ENCODE data around the gene ATP5ME.
"Not testable (repeated sequence)": the region's sequence is repeated elsewhere in the genome, so short reads cannot be mapped to it uniquely, and the experiment has no call there.

The ATP5ME gene

DNA sequence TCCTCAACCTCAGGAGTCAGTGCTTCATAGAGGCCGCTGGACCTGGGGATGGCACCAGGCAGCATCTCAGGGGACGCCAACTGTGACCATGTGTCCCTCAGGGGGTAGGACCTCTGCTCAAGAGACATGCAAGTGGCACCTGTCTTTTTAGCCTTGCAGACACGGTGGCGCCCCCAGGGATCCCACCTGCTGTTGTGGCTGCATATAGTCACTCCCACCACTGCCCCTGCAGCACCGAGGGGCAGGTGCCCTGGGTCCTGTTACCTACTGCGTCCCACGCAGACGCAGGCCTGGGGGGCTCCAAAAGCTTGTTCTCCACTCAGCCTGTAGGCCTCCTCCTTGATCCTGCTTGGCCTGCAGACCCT, 2.8 kb upstream of the ATP5ME start:
- TF ChIP-seq, protein P1, sequence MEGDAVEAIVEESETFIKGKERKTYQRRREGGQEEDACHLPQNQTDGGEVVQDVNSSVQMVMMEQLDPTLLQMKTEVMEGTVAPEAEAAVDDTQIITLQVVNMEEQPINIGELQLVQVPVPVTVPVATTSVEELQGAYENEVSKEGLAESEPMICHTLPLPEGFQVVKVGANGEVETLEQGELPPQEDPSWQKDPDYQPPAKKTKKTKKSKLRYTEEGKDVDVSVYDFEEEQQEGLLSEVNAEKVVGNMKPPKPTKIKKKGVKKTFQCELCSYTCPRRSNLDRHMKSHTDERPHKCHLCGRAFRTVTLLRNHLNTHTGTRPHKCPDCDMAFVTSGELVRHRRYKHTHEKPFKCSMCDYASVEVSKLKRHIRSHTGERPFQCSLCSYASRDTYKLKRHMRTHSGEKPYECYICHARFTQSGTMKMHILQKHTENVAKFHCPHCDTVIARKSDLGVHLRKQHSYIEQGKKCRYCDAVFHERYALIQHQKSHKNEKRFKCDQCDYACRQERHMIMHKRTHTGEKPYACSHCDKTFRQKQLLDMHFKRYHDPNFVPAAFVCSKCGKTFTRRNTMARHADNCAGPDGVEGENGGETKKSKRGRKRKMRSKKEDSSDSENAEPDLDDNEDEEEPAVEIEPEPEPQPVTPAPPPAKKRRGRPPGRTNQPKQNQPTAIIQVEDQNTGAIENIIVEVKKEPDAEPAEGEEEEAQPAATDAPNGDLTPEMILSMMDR (IDR thresholded peaks at IDR 0.05; ENCODE audit: insufficient read depth, low read length, missing control alignments), result no peak
- ChIA-PET CTCF (interaction anchor here (3.2 kb wide), 1 partner anchor 7 kb away, joined by 25 read pairs; no protein-coding TSS in a partner anchor), POLR2A (no interaction called here)
- no peak overlapping the region for H3K4me3 ChIP-seq (ENCODE audit: low read depth, low read length)
- no peak for DNase-seq (ENCODE audit: low read depth, low spot score)

- ChIA-PET CTCF (interaction anchor here (1.4 to 3.2 kb wide), 2 partner anchors 8 to 10 kb away, joined by 6 to 25 read pairs; no protein-coding TSS in a partner anchor), POLR2A (no interaction called here)
- DNase-seq (ENCODE audit: low read depth, low spot score), result no peak
- TF ChIP-seq, protein P1 (IDR thresholded peaks at IDR 0.05; ENCODE audit: insufficient read depth, low read length, missing control alignments), result no peak
- H3K4me3 ChIP-seq (ENCODE audit: low read depth, low read length), result no peak overlapping the region; the same call in 1 of the 2 replicates
Observed at GRCh38 chr4:675980-676870, 2.1 kb upstream of the ATP5ME start.

- CTCF ChIA-PET, result interaction anchor here (1.4 to 3.2 kb wide), 4 partner anchors 9 to 13 kb away, joined by 6 to 25 read pairs (median 10); no protein-coding TSS in a partner anchor
- TF ChIP-seq, protein P1 (IDR thresholded peaks at IDR 0.05; ENCODE audit: insufficient read depth, low read length, missing control alignments), result no peak
- DNase-seq (ENCODE audit: low read depth, low spot score), result no peak
- peak overlapping the region; percentile 82 for H3K4me3 ChIP-seq (ENCODE audit: low read depth, low read length)
- POLR2A ChIA-PET, result no interaction called here
Observed at GRCh38 chr4:675036-675882, 1.2 kb upstream of the ATP5ME start.

GRCh38 chr4:673349-674091, 556 bp downstream of the ATP5ME start:
- POLR2A ChIA-PET, result interaction anchor here (1.0 kb wide), 1 partner anchor 200 kb away, joined by 3 read pairs; no protein-coding TSS in a partner anchor
- DNase-seq (ENCODE audit: low read depth, low spot score), result no peak
- CTCF ChIA-PET, result interaction anchor here (0.6 to 3.2 kb wide), 5 partner anchors 9 to 135 kb away, joined by 3 to 25 read pairs (median 6); no protein-coding TSS in a partner anchor

DNA sequence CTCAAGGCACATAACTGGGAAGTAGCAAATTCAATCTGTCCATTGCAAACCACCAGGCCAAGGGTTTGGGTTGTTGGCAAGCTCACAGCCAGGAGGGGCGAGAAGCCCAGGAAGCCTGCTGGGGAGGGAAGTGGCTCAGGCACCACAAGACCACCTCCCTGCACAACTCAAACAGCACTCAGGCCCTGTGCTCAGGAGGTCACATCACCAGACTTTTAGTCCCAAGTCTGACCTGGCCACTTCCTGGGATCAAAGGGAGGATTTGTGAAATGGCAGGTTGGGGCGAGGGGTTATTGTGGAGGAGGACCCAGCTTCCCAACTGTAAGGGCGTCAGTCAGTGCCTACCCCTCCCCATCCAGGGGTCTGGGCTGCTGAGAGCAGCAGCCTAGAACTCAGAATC, 2.3 kb downstream of the ATP5ME start:
- CTCF ChIA-PET, result interaction anchor here (1.6 kb wide), 1 partner anchor 13 kb away, joined by 4 read pairs; no protein-coding TSS in a partner anchor
- no peak for DNase-seq (ENCODE audit: low read depth, low spot score)
- TF ChIP-seq, protein P1 (IDR thresholded peaks at IDR 0.05; ENCODE audit: insufficient read depth, low read length, missing control alignments), result no peak
- POLR2A ChIA-PET, result no interaction called here
- no peak overlapping the region for H3K4me3 ChIP-seq (ENCODE audit: low read depth, low read length)

More at GRCh38 chr4:673349-674091, 556 bp downstream of the ATP5ME start:
- H3K4me3 ChIP-seq (ENCODE audit: low read depth, low read length), result peak overlapping the region; percentile 73
- TF ChIP-seq, protein P1 (IDR thresholded peaks at IDR 0.05; ENCODE audit: insufficient read depth, low read length, missing control alignments), result no peak

GRCh38 chr4:669806-670559, 4.1 kb downstream of the ATP5ME start:
- H3K4me3 ChIP-seq (ENCODE audit: low read depth, low read length); DNase-seq (ENCODE audit: low read depth, low spot score); POLR2A ChIA-PET; CTCF ChIA-PET: not testable (repeated sequence)

DNA sequence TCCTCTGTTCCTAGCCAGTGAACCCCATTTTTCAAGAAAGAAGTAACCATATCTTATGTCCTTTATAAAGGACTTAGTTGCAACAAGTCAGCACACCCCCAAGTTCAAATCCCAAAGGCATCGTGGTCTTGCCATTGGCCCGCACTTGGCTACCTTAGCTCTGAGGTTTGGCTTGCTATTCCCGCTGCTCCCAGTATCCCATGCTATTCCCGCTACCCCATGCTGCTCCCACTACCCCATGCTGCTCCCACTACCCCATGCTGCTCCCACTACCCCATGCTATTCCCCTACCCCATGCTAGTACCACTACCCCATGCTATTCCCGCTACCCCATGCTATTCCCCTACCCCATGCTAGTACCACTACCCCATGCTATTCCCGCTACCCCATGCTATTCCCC, 5.9 kb downstream of the ATP5ME start:
- CTCF ChIA-PET; H3K4me3 ChIP-seq (ENCODE audit: low read depth, low read length); DNase-seq (ENCODE audit: low read depth, low spot score); POLR2A ChIA-PET: not testable (repeated sequence)
